ENCODE measurements around the gene EIF3J.

DNA sequence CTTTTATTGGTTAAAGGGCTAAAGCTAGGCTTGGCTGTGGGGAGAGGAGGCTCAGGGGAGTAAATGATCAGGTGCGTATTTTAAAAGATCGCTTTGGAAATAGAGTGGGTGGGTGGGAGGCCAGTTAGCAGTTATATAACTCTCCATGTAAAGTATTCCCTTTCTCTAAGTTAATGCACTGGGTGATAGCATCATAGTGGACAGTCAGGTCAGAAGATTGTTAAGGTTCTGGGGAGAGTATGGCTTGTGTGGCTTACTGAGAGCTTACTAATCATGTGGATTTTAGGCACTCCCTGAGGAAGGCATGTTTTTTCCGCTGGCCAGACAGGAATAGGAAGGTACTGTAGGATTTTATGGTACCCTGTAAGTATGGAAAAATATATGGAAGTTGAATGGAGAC, 6.3 kb upstream of the EIF3J start:
- TF ChIP-seq, protein P1, sequence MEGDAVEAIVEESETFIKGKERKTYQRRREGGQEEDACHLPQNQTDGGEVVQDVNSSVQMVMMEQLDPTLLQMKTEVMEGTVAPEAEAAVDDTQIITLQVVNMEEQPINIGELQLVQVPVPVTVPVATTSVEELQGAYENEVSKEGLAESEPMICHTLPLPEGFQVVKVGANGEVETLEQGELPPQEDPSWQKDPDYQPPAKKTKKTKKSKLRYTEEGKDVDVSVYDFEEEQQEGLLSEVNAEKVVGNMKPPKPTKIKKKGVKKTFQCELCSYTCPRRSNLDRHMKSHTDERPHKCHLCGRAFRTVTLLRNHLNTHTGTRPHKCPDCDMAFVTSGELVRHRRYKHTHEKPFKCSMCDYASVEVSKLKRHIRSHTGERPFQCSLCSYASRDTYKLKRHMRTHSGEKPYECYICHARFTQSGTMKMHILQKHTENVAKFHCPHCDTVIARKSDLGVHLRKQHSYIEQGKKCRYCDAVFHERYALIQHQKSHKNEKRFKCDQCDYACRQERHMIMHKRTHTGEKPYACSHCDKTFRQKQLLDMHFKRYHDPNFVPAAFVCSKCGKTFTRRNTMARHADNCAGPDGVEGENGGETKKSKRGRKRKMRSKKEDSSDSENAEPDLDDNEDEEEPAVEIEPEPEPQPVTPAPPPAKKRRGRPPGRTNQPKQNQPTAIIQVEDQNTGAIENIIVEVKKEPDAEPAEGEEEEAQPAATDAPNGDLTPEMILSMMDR (conservative IDR thresholded peaks at IDR 0.05) = no peak
- TF ChIP-seq ZFX (IDR thresholded peaks at IDR 0.05) = no peak

All from C4-2B (cell line).